ENCODE measurements around the gene P2RY6.

Gene P2RY6

DNA sequence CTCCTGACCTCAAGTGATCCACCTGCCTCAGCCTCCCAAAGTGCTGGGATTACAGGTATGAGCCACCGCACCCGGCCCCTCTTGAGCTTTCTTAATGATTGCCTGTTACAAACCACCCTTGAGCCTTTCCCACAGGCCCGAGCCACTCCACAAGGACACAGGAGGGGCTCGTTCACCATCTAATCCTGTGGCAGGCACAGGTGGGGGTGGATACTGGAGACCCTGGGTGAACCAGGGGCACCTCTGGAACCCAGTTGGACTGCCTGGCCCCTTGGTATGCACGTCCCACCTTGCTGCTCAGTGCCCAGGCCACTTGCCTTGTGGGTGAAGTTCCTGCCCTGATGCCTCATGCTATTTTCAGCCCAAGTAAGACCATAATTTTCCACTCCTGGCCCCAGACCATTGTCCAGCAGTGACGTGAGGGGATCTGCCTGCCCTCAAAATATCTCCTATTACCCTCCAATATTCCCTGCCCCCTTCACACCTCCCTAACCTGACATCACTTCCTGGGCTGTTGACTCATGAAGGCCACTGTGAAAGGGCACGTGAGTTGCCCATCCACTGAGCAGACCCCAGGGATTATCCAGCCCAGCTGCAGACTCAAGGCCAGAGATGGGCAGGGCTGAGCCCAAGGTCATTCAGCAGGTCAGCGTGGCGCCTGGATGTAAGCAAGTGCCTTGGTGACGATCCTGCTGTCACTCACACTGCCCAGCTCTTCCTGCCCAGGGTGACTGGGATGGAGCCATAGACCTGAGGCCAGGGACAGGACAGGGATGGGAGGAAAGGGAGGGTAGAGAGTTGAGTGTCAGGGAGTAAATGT, 34.5 kb upstream of the P2RY6 start:
- DNase-seq: no peak

DNA sequence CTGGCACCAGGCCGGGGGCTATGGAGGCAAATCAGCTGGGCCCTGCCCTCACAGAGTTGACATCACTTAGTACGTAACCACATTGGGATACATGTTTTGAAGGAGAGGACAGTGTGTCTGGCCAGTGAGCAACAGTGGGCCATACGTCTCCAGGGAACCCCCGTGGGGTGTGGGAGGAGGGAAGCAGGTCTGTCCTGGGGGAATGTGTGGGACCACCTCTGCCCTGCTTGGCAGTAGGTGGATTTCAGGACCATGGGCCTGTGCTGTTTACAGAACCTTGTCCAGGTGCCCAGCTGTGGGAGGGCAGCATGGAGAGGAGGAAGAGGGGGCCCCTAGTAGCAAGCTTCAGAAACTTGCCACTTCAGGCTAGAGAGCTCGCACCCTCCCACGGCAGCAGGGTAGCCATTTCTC, 33.0 kb upstream of the P2RY6 start:
- DNase-seq: no peak

GRCh38 chr11:73239571-73240189, 32.5 kb upstream of the P2RY6 start:
- no peak for DNase-seq

DNA sequence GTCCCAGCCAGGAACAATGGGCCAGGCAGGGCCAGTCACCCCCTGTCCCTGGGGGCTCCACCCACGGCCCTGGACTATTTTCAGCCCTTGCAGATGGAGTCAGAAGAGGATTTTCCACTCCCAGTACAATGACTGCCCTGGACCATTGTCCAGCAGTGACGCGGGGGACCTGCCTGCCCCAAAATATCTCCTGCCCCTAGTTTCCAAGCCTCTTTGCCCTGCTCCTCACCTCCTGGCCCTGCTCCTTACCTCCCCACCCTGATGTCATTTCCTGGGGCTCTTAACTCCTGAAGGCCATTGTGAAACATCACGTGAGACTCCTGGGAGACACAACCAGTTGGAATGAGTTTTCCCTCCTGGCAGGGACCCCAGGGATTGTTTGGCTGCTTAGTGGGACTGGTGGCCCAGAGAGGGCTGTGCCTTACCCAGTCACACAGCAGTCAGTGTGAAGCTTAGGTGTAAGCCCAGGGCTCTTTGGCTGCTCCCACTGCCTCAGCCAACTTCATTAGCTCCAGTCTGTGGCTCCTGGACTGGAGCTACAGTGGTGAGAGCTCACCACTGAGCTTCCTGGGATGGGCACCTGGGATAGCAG, 31.9 kb upstream of the P2RY6 start:
- no peak for DNase-seq

DNA sequence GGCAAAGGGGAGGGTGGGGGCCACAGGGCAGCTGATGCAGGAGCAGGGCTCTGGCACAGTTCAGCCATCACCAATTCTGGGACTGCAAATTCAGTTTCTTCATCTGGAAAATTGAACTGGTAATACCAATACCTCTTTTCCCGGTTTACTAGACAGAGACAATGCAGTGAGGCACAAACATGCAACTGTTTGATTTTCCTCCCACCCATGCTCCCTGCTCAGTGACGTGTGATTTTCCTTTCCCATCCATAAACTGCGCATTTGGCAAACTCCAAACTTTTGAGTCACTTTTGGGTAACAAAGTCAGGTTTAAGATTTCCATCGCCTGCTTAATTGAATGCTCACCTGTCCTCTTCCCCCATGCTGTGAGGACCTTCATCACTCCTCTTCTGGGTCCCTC, 30.8 kb upstream of the P2RY6 start:
- DNase-seq: no peak

GRCh38 chr11:73242251-73243092, 29.7 kb upstream of the P2RY6 start:
- peak; percentile 72 for DNase-seq

DNA sequence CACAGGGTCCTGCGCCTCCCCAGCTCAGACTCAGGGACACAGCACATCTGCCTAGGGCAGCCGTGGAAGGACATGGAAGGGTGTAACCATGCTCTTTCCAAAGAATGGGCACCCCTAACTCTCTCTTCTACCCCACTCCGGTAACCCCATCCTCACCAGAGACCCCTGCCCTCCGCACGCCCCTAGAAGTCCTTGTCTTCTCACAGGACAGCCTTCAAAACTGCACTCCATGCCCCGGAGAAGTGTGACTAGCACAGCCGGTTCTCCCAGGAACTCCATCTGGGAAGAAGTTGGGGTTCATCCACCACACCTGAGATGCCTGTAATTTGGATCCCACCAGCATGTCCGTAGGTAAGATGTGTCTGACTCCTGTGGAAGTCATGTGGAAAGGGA, 29.0 kb upstream of the P2RY6 start:
- no peak for DNase-seq

DNA sequence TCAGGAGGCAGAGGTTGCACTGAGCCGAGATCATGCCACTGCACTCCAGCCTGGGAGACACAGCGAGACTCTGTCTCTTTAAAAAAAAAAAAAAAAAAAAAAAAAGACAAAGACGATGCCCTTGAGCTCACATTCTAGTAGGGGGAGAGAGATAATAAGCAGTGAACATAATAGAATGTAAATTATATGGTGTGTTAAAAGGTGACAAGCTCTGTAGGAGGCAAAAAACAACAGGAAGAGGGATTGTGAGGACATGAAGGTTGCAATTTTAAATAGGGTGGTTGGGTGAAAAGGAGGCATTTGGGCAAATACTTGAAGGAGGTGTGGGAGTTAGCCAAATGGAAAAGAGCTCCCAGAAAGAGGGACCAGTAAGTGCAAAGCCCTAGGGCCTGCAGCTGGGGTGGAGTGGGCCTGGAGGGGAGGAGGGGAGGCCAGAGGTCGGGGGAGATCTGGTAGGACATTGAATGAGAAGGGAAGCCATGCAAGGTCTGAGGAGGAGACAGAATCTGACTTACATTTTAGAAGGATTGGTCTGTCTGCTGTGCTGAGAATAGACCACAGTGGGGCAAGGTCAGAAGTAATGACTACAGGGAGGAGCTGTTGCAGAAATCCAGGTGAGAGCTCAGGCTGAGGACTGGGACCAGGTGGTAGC, 27.4 kb upstream of the P2RY6 start:
- no peak for DNase-seq

- no peak for DNase-seq
These were observed 26.7 kb upstream of the P2RY6 start for GRCh38 chr11:73245461-73245860.

GRCh38 chr11:73246303-73246702, 25.8 kb upstream of the P2RY6 start:
- no peak for DNase-seq

GRCh38 chr11:73248526-73249185, 23.5 kb upstream of the P2RY6 start:
- no peak for DNase-seq

DNA sequence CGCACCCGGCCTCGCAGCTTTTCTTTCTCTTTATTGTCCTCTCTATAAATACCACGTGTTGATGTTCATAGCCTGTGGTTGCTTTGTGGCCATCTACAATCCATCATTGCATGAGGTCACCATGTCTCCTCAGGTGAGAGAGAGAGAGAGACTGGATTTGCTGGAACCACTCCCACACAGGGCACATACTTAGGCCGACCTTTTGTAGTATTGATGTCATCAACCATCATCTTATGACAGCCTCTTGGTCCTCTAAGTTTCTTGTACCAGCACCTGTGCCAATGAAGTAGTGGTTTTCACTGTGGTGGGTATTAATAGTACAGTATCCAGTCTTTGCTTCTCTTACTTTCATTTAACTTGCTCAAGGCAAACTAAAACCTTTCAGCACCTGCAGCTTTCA, 22.8 kb upstream of the P2RY6 start:
- no peak for DNase-seq

DNA sequence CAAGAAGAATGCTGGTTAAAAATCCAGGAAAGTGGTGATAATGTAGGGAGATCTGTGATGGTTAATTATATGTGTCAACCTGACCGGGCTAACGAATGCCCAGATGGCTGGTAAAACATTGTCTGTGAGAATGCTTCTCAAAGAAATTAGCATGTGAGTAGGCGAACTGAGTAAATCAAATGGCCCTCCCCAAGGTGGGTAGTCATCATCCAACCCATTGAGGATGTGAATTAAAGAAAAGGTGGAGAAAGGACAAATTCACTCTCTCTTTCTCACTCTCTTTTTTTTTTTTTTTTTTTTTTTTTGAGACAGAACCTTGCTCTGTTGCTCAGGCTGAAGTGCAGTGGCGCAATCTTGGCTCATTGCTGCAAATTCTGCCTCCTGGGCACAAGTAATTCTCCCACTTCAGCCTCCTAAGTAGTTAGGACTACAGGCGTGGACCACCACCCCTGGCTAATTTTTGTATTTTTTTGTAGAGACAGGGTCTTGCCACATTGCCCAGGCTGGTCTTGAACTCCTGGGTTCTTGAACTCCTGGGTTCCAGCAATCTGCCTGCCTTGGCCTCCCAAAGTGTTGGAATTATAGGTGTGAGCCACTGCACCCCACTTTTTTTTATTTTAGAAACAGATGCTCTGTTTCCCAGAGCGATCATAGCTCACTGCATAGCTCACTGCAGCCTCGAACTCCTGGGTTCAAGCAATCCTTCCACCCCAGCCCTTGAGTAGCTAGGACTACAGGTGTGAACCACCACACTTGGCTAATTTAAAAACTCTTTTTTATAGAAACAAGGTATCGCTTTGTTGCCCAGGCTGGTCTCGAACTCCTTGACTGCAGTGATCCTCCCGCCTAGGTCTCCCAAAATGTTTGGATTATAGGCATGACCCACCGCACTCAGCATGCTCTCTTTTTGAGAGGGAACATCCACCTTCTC, 22.0 kb upstream of the P2RY6 start:
- no peak for DNase-seq

- peak; percentile 24 for DNase-seq
These were observed 19.5 kb upstream of the P2RY6 start for GRCh38 chr11:73252577-73253191.

GRCh38 chr11:73257342-73258103, 14.6 kb upstream of the P2RY6 start:
- no peak for DNase-seq

DNA sequence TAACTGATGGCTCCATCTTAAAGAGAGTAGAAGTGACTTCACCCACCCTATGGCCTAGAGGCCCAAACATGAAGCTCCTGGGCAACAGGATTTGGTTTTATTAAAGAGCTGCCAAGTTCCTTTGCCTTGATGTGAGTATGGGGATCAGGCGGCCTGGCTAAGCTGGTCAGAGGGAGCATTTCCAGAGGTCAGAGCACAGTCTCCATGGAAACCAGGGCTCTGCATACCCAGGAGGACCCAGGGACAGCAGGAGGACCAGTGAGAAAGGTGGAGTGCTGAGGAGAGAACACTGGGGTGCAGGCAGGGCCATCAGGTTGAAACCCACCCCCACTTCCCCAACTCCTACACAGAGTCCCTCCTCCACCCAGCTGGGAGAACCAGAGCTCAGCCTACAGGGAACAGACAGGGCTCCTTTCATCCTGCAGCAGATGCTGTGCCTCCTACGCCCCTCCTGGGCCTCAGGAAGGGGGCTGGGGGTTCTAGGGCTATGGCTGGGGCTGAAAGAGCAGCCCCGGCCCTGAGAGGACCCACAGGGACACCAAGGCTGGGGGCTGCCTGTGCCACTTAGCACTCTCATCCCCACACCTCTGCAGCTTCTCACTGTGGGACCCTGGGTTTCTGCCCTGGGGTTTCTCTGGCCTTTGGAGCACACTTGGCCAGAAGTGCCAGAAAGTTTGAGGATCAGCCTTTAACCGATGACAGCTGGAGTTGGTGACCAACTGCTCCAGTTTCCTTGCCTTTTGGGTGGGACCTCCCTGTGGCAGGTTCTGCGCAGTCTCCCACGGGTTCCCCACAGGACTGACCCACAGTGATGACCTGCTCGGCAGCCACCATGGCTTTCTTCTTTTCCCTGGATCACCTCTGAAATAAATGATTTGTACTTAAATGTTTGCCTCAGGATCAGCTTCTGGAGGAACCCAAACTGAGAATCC, 13.8 kb upstream of the P2RY6 start:
- no peak for DNase-seq

GRCh38 chr11:73259406-73260126, 12.6 kb upstream of the P2RY6 start:
- DNase-seq: no peak

DNA sequence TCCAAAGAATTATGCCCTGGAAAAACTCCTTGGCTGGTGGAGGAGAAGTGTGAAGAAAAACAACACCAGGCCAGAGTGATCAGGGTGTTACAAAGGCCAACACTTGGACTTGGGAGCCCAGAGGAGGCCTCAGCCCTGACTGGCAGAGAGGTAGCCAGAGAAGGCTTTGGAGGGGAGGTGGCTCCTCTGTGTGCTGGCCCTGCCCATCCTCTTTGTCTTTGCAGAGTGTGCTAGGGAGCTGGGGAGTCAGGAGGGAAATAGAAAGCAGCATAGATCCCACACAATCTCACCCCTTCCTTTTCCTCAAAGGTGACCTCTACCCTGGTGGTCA, 12.0 kb upstream of the P2RY6 start:
- DNase-seq: no peak
